WI38 (cell line): ENCODE measurements around the gene SLC35F3.

Source experiments
- H3K4me3 ChIP-seq: 2 replicates; pipeline ENCODE4 v1.5.1; 2011; ENCODE audit warnings: low read depth, mild to moderate bottlenecking, control low read depth, low read length
- TF ChIP-seq, protein P1 (sequence below): IDR thresholded peaks from 2 replicates; pipeline ENCODE4 v1.5.1; 2012; ENCODE audit warnings: low read depth, mild to moderate bottlenecking, control low read depth, low read length

Gene SLC35F3

DNA sequence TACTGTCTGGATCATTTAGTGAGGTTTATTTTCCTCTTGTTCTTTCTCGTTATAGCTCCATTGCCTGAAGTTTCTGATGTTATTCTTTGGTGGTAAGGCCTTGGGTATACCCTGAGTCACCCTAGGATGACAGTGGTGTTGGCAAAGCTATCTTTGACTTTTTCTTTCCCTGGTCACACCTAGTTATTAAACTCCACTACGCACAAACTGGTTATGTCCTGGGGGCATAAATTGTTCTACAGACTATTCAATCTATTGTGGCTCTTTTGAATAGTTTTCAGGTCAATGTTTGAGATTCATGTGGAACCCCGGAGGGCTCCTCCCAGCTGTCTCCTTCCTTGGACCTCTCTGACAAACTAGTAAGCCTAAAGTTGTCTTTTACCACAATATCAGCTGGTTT lies 157.7 kb downstream of the SLC35F3 start:
- H3K4me3 ChIP-seq, result no peak overlapping the region
- TF ChIP-seq, protein P1, sequence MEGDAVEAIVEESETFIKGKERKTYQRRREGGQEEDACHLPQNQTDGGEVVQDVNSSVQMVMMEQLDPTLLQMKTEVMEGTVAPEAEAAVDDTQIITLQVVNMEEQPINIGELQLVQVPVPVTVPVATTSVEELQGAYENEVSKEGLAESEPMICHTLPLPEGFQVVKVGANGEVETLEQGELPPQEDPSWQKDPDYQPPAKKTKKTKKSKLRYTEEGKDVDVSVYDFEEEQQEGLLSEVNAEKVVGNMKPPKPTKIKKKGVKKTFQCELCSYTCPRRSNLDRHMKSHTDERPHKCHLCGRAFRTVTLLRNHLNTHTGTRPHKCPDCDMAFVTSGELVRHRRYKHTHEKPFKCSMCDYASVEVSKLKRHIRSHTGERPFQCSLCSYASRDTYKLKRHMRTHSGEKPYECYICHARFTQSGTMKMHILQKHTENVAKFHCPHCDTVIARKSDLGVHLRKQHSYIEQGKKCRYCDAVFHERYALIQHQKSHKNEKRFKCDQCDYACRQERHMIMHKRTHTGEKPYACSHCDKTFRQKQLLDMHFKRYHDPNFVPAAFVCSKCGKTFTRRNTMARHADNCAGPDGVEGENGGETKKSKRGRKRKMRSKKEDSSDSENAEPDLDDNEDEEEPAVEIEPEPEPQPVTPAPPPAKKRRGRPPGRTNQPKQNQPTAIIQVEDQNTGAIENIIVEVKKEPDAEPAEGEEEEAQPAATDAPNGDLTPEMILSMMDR, result no peak

DNA sequence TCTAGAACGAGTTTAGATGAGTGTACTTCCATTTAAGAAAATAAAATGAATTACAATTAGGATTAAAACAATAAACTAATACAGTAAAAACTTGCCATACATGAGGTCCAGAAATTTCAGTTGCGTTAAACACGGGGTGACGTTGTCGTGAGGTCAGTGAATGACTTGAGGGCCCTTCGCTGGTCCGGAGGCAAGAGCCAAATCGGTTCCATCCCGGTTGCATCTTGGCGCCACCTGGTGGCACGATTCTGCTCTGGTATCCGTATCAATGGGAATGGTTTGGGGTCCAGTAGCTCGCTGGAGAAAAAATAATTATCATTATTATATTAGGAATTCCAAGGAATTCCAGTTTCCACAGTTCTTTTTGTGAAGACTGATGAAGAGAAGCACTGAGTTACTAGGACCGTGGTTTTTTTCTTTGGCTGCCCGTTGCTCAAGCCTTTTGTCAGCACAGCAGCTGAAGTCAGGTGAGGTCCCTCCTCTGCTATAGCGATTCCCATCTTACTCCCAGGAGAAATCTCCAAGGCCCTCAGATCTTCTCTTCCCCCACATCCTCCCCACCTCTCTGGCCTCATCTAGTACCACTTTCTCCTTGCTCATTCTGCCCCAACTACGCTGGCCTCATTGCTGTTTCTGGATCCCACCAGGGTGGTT lies 161.4 kb downstream of the SLC35F3 start:
- TF ChIP-seq, protein P1, result peak; percentile 52
- no peak overlapping the region for H3K4me3 ChIP-seq

DNA sequence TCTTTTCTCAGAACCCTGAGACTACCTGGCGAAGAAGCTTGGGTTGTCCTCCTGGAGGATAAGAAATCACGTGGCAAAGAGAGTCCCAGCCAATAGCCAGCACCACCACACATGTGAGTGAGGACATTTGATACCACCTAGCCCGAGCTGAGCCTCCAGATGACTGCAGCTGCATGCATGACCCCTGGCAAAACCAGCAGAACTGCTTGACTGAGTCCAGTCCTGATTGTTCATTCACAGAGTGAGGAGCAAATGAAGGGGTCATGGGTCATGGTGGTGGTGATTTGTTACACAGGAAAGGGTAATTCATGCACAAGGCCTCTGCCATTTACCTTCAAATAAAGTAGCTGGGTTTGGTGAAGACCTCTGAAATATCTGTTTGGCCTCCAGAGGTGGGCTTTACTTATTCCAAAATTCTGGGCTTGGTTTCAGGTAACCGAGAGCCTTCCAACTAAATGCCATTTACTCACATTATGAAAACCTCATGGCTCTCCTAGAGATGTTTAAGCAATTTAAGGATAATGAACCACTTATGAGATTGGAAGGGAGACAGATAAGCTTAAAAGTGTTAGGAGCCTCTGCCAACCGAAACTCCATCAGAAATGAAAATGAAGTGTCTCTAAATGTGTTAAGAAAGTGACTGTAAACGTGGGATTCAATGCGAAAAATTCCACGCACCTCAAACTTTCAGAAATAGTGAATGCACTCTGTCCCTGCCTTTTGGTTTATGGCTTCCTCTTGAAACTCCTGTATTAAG lies 163.3 kb downstream of the SLC35F3 start:
- TF ChIP-seq, protein P1, result no peak
- no peak overlapping the region for H3K4me3 ChIP-seq

DNA sequence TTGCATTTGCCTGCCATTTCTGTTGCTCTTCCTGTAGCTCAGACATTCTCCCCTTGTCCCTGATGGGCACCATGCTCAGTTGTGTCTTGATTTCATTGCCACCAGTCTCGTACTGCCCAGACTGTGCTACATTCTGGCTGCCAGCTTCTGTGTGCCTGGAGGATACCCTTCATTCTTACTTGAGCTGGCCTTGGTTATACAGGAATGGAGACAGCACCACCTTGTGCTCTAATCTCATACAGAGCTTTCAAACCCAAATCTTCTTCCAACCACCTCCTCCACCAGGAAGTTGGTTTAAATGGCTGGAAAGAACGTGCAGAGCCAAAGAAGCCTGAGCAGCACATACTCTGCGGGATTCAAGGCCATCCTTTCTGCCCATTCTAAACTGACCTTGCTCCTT lies 165.3 kb downstream of the SLC35F3 start:
- no peak overlapping the region for H3K4me3 ChIP-seq
- TF ChIP-seq, protein P1, result no peak

DNA sequence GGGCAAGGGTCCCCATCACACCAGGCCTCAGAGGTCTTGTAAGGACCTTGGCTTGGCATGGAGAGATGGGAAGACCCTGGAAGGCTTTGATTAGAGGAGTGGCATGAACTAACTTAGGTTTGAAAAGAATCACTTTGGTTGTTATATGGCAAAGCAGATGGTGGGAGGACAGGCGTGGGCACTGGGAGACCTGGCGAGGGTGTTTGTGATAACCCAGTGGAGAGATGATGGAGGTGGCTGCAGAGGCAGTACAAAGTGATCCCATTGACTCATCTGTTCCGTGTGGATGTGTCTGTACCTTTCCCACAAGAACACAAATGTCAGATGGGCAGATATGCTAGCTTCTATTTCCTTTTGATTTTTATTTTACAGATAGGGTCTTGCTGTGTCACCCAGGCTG lies 168.3 kb downstream of the SLC35F3 start:
- TF ChIP-seq, protein P1, result no peak
- H3K4me3 ChIP-seq, result no peak overlapping the region

DNA sequence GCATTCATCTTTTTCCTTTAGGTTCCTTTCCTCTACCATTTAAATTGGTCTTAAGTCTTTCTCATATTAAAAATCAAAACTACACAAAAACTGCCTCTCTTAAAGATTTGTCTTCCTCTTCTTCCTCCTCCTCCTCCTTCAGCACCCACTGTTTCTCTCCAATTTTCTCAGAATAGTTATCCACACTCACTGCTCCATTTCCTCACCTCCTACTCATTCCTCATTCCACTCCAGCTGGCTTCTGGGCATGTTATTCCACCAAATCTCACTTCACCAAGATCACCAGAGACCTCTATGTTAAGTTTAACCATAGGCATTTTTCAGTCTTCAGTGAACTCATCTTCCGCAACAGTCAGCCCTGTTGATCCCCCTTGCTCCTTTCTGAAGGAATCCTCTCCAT lies 173.7 kb downstream of the SLC35F3 start:
- TF ChIP-seq, protein P1, result no peak
- H3K4me3 ChIP-seq, result no peak overlapping the region

DNA sequence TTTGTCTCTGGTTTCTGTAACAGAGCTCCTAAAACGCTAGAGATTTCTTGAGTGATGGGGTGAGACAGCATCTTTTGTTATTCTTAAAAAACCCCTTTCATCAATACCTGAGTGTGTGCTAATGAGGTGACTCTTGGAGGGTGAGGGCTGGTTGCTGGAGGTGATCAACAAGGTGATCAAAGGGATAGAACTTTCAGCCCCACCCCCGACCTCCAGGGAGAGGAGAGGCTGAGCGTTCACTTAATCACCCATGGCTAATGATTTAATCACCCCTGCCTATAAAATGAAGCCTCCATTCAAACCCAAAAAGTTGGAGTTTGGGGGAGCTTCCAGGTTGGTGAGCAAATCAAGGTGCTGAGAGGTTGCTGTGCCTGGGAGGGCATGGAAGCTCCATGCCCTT lies 175.4 kb downstream of the SLC35F3 start:
- TF ChIP-seq, protein P1, result no peak
- H3K4me3 ChIP-seq, result no peak overlapping the region
